ENCODE data around the gene FGD4.
A peak's percentile ranks its signal among the peaks of the same experiment; 100 is the strongest.

FGD4 gene

DNA sequence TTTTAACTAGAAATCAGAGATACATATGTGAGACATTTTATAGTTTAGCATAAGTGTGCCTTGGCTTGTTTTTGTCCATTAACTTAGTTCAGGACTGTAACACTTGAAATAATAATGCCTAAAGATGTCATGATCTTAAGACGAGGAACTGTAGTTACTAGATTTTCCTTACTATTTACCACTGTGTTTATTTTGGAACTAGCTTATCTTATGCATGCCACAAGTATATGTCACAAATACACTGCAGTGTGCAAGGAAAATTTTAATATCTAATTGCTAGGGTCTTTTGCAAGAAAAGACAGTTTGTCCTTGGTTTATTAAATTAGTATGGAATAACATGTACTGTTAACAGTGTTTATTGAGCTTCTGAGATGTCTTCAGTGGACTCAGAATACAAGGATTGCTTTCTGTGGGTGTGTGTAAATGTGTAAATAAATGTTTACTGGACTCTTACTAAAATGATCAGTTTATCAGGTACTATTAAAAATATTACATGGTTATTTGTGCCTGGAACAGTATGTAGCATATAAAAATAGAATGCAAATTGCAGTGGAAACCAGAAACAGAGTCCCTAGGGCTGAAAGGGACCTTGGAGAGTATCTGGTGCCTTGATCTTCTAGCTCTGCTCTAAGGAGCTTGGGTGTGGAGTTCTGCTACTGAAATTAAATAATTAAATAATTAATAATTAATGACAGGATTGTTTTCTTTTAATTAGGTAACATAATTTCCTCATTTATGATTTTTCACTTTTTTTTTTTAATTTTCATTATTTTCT is 58.1 kb downstream of the FGD4 start:
- no peak for DNase-seq

DNA sequence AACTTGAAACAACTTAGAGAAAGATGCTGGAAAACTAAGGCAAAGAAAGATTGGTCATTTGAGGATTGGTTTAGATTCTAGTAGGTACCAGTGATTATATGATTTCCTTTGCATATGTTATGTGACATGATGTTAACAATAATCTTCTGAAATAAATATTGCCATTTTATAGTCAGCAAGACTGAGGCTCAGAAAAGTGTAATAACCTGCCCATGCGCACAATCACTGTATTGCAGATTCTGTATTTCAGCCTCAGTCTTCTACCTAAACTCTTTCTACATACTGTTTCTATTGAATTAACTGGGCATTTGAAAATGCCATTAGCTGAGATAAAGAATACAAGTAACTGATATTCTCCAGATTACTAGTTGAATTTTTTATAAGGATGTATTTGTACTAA is 61.3 kb downstream of the FGD4 start:
- no peak for DNase-seq

DNA sequence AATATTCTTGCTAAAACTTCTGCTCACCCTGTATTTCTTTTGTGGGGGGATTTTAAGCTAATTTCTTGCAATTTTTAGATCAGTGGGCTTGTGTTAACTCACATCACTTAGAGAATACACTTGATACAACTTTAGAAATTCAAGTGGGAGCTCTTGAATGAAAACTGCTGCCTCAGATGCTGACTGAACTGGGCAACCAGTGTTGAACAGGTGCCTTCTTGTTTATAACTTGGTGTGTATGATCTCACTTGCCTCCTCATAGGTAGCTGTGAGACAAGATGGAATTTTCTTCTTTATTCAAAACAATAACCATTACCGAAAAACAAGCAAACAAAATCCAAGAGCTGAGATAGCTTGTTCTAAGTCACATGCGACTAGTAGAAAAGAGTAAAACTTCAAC is 63.5 kb downstream of the FGD4 start:
- no peak for DNase-seq

DNA sequence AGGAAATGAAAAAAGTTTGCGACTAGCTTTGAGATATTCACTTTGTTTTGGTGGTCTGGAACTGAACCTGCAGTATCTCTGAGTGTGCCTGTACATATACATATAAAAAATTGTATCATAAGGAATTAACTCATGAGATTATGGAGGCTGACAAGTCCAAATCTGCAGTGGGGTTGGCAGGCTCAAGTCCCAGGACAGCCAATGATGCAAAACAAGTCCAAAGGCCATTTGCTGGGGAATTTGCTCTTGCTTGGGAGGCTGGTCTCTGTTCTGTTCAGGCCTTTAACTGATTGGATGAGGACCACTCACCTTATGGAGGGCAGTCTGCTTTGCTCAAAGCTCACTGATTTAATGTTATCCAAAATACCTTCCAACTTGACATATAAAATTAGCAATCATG is 66.8 kb downstream of the FGD4 start:
- no peak for DNase-seq

DNA sequence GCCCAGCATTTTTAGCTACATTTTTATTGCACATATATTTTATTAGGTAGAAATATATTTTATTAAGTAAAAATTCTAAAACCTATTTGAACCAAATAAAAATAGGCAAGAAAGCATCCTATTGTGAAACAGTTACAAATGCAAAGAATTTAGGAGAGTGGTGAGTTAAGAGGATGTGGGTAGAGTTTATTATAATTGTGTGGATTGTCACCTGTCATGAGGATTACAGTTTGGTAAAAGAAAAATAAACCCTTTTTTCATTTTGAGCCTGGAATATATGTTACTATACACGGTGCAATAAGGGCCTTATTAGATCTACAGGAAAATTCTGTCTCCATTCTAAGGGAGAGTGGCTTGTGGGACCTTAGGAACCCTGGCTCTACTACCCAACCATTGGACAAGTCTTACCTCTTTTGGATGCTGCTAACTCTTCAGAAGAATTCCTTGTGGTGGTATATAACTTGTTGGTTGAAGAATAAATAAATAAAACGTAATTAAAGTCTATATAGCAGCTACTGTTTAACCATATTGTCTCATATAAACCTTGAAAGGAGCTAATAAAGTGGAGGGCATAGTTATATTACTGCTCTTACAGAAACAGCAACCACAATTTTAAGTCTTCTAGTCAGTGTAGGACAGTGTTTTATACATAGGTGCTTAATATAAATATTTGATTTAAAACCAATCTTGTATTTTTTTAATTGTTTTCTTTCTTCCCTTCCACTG is 67.8 kb downstream of the FGD4 start:
- DNase-seq: no peak

DNA sequence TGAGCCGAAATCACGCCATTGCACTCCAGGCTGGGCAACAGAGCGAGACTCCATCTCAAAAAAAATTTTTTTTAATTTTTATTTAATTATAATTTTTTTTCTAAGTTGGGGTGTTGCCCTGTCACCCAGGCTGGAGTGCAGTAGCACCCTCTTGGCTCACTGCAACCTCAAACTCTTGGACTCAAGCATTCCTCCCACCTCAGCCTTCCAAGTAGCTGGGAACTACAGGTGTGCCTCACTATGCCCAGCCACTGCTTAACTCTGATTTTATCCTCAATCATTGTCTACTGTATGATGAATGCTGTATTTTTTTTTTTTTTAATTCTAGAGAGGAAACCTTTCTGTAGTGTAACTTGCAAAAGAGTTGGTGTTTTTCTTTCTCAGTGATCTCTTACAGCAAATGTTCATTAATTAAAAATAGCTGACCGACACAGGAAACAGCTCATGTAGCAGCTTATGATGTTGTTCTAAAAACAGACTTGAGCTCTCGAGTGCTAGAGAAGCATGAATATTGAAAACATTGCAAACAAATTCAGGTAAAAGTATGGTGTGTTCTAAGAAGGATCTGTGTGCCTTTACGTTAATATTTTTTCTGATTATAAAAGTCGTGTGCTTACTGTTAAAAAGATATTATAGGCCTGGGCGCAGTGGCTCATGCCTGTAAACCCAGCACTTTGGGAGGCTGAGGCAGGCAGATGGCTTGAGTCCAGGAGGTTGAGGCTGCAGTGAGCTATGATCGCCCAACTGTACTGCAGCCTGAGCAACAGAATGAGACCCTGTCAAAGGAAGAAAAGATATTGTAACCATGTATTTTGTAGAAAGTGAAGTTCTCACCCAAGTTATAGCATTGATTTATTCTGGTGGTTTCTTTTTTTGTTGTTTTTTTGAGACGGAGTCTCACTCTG is 68.9 kb downstream of the FGD4 start:
- no peak for DNase-seq

DNA sequence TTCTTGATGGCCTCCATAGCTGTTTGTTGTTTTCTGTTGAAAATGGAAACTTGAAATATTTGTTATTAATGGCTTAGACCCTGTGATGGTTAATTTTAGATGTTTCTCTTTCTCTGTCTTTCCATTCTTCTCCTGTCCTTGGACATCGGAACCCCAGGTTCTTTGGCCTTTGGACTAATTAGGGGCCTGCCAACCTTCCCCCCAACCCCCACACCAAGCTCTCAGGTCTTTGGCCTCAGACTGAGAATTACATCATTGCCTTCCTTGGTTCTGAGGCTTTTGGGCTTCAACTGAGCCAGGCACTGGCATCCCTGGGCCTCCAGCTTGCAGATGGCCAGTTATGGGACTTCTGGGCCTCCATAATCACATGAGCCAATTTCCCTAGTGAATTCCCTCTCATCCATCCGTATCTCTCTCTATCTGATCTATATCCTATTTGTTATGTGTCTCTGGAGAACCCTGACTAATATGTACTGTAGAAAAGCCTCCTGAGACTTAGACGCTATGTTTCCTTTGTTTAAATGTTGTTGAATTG is 71.6 kb downstream of the FGD4 start:
- DNase-seq: no peak

DNA sequence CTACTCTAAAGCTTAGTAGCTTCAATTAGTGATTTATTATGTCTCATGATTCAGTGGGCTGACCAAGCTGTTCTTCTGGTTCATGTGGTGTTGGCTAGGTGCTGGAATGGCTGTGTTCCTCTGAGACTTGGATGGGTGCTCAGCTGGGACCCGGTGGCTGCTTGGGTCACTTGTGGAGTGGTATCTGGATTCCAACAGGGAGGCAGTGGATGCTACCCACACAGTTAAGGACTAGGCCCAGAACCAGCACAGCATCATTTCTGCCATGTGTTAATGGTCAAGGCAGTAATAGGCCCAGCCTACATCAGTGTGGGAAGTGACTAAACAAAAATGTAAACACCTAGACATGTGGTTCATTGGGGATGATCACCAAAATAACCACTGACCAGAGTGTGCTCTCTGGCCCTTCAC is 72.2 kb downstream of the FGD4 start:
- no peak for DNase-seq

DNA sequence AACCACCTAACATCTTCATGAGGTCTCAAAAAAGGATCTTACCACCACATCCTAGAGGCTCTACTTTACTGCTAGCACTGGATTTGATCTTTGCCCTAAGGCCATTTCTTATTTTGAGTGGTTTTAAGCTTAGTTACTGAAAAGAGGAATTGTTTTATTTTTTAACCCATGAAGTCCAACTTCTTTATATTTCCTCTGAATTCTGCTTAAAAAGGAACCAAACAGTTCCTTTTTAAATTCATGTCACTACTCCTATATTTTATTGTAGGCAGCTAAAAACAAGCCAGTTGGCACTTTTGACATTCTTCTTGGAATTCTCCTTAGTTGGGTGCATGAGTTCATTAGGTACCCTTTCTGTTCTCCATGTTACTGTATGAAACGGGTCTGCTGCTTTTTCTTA is 76.4 kb downstream of the FGD4 start:
- DNase-seq: no peak

DNA sequence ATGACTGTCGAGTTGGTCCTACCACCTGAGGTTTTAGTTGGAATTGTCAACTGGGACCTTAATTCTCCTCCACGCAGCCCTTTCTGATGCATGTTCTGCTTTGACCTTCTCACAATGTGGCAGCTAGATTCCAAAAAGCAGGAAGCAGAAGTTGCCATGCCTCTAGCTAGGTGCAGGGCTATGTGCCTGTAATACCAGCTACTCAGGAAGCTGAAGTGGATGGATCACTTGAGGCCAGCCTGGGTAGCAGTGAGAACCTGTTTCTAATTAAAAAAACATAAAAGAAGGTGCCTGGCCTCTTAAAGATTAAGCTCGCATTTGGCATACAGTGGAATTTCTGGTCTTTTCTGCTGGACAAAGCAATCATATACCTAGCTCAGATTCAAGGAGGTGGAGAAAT is 77.1 kb downstream of the FGD4 start:
- DNase-seq: no peak

DNA sequence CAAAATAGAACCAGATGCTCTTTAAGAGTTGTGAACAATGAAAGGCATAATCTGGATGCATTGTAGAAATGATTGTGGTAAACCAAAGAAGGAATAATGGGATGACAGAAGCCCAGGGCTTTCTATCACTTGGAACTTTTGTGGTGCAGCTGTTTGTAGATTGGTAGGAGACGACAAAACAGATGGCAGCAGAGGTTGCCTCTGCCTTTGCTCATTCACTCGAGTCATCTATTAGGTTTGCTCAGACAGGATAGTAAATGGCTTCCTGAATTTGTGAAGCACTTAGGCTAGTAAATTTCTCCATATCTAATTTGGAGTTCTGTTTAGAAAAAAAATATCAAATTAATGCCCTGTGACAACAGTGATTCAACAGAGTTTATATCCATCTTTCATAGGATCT is 78.4 kb downstream of the FGD4 start:
- DNase-seq: no peak

DNA sequence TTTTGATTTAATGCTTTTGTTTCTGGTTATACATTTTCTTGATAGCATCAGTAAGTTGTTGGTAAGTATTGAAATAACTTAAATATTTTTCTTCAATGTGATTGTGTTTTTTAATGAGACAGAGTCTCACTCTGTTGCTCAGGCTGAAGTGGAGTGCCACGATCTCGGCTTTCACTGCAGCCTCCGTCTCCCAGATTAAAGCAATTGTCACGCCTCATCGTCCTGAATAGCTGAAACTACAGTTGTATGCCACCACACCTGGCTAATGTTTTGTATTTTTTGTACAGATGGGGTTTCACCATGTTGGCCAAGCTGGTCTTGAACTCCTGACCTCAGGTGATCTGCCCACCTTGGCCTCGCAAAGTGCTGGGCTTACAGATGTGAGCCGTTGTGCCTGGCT is 78.8 kb downstream of the FGD4 start:
- DNase-seq: no peak

DNA sequence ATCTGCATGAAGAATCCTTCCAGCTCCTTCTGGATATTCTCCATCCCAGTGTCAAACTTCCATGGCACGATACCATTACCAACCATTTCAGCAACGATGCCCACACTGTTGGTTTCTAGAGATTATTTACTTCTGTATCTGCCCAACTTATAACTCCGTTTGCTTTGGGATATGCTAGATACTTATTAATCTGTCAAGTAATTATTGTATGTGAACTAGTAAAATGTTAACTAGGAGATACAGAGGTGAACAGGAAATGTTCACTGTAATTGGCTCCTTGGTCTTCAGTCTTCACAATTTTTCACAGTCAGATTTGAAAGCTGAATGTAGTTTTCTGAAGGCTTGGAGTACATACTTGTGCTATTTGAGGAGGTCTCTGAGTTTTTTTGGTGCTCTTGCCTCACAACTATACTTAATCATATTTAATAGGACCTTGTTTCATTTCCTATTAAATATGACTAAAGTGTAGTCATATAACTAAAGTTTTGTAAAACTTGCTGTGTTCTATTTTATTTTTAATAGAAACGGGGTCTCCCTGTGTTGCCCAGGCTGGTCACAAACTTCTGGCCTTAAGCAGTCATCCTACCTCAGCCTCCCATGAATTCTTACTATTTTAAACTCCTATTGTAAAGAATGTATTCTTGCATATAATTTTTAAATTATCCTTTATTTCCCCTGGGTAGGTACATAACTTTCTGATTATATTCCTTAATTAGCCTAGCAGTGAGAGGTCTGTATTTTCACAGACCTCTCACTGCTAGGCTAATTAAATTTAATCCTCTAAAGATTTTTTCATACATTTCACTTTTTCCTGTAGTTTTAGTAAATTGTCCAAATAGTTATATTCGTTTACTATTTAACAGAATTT is 79.7 kb downstream of the FGD4 start:
- no peak for DNase-seq

DNA sequence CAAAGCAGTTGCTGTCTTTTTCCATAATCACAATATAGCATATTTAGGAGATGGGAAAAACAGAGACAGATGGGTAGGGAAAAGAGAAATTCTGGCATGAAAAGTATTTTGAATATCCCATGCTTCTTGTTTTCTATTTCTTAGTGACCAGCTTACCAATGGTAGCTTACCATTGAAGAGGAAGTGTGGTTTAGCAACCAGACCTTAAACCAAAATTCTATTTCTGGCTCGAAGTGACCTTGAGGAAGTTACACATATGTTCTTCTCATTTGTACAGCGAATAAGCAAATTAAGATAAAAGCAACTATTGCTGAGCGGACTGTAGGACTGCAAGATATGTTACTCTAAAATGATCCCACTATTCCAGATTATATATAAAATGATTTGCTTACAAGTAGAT is 82.9 kb downstream of the FGD4 start:
- DNase-seq: no peak

DNA sequence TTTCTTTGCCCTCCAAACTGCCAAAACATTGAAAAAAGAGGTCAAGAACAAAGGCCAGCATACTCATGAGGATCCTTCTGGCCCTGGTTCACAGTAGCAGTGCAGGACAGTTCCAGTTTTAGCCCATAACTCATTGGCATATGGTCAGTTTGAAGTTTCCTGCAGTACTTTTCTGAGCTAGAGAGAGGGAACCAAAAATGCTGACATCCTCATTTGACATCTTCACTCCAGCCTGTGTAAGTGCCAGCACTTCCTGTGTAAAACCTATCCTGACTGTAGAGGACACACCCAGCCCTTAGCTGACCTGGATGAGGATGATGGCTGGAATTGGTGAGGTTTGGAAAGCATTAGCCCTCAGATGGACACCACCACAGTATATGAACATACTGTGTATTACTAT is 84.1 kb downstream of the FGD4 start:
- no peak for DNase-seq

DNA sequence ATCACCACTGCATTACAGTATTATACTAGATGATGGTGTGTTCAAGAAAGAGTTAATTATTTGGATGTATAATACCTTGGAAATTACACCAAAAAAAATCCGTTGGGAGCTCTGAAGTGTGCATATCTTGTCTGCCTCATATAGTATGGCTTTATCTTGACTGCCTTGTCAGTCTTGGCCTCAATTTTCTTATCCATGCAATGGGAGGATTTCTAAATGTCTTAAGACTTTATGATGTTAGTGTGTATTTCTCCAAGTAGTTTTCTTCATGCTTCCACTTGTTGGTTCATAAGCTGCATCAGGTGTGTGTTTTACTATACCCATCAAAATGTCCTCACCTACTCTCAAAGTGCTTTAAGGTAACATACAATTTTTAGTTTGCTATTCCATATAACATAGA is 84.6 kb downstream of the FGD4 start:
- DNase-seq: no peak

DNA sequence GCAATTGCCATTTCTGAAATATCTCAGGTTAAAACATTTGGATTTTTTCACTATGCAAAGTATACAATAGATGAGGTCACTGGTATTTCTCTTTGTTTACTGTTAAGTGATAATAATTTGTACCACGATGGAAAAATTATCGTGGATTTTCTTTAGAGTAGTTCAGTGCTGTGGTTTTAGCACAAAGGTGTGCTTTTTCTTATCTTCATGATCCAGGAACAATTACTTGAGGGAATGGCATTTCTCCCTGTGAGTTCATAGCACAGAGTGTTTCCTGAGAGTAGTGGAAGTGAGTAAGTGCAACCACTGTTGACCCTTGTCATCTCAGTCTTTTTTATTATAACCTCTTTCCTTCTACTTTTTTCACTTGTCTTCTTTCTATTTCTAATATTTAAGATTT is 86.8 kb downstream of the FGD4 start:
- peak in 1 of 2 experiments; percentile 47 for DNase-seq

DNA sequence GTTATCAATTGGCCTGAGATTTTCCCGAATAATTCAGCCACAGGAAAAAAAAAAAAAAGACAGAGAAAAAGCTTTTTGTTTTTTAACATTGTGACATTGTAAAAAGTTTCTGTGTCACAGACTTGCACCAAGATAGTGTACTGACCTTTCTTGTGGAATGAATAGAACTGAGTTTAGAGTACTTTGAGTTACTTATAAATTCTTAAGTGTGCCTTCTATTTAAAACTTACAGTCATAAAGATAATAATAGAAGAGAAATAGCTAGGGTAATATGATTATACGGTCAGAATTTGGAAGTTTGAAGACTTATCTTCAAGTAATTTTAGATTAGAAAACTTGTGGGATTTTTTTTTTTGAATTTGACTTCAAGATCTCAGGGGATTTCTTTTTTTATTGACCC is 88.8 kb downstream of the FGD4 start:
- no peak for DNase-seq

DNA sequence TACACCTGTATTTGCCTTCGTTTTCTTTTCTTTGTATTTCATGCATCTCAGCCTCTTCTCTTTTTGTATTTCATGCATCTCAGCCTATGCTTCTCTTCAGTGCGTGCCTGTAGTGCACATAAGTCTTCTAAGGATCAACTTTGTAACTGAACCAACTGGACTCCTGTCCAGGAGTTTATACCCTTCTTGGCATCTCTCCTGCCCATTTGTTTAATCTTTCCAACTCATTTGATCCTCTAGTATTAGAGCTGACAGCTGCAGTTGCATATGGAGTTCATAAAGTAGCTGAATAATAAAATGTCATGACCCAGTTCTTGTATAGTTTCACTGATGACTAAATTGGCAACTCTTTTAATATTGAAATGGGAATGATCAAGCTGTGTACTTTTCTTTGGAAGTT is 89.7 kb downstream of the FGD4 start:
- DNase-seq: no peak

DNA sequence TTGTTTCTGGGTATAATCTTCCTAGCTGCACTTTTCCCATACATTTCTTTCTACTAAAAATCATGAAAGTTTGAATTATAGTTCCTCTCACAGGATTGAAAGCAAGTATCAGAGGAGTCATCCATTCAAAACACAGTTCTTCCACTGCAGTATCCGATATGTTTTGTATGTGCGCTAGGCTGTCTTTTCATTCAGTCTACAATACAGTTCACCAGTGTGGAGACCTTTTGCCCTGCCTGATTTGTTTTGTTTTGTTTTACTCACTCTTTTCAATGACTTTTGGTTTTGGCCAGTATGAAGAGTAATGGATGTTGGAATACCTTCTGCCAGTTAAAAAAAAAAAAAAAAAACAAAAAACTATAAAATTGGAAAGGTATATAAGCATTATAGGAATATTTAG is 91.4 kb downstream of the FGD4 start:
- DNase-seq: no peak

DNA sequence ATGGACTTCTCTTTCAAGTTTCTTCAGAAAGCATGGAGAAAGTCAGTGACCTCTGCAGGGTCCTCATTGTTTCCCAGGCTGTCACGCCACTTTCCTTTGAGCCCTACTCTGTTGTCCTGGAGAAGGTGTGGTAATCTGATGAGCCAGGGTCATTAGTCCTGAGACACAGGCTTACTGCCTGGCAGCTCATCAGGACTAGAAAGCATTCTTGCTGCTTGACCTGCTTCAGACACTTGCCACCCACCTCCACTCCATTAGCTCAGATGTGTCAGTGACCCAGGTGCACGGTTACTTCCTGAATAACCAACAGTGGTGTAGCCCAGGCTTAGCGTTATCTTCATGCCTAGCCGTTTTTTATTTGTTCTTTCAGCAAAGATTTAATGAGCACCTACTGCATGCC is 93.9 kb downstream of the FGD4 start:
- DNase-seq: no peak

DNA sequence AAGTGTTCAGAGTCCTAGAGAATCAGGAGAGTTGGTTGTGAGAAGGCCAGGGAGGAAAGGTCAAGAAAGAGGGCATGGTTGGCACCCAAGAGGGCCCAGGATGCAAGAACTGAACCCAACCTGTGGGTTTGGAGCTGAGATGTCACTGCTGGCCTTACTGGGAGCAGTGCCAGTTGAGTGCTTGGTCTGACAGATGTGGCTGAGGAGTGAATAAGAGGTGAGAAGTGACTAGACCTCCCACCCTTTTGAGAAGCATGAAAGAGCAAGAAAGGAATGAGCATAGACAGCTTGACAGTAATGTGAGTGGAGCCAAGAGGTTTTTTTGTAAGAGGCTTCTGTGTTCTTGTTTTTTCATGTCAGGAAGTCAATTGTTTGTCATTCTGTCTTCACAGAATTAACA is 95.3 kb downstream of the FGD4 start:
- DNase-seq: no peak

Data from SW 1271 (cell line).